ENCODE results near the gene FASTKD3. TPM values are rescaled to one million over a fixed set of nuclear protein-coding genes. Genes with fewer than 3 reads are reported as not detected.

FASTKD3 gene
- total RNA-seq, 1 donor from 2014 or later: 9.4 TPM

DNA sequence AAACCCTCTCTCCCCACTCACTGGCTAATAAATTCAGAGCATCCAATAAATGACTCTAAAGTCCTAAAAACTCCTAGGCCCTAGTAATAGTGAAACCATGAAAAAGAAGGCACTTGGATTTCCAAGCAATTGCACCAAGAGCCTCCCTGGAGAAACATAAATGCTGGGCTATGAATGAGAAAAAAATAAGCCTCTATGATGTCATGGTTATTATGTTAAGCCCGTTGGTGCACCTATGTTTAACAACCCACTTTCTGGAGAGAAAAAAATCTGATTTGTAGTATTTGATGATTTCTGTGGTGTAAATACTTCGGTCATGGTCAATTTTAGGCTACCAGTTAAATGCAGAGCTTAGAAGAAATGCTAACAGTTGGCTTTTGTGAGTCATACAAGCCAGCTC lies 26.3 kb downstream of the FASTKD3 start:
- TF ChIP-seq, protein P1, sequence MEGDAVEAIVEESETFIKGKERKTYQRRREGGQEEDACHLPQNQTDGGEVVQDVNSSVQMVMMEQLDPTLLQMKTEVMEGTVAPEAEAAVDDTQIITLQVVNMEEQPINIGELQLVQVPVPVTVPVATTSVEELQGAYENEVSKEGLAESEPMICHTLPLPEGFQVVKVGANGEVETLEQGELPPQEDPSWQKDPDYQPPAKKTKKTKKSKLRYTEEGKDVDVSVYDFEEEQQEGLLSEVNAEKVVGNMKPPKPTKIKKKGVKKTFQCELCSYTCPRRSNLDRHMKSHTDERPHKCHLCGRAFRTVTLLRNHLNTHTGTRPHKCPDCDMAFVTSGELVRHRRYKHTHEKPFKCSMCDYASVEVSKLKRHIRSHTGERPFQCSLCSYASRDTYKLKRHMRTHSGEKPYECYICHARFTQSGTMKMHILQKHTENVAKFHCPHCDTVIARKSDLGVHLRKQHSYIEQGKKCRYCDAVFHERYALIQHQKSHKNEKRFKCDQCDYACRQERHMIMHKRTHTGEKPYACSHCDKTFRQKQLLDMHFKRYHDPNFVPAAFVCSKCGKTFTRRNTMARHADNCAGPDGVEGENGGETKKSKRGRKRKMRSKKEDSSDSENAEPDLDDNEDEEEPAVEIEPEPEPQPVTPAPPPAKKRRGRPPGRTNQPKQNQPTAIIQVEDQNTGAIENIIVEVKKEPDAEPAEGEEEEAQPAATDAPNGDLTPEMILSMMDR (IDR thresholded peaks at IDR 0.05): no peak
- Histone ChIP-seq H3K4me1 (no peaks in the 10 kb centered on the region), H3K9me3 (no peaks in the 10 kb centered on the region), H3K27ac (no peak overlapping the region), H3K27me3 (ENCODE audit: low read depth) (peaks cover 6% of the 10 kb centered on the region), H3K4me3 (no peak overlapping the region), H3K36me3 (no peaks in the 10 kb centered on the region)
- intact Hi-C loops (cut with DNase I): no loop called here
- DNase-seq (no peak), ATAC-seq (no peak)

- Histone ChIP-seq H3K27me3 (ENCODE audit: low read depth) (no peaks in the 10 kb centered on the region), H3K9me3 (no peaks in the 10 kb centered on the region), H3K4me3 (no peak overlapping the region), H3K36me3 (no peaks in the 10 kb centered on the region), H3K27ac (no peak overlapping the region), H3K4me1 (no peaks in the 10 kb centered on the region)
- DNase-seq: no peak
- intact Hi-C loops (cut with DNase I): no loop called here
- no peak for ATAC-seq
- TF ChIP-seq, protein P1 (IDR thresholded peaks at IDR 0.05): no peak
Measured at GRCh38 chr5:7837403-7837802, 31.4 kb downstream of the FASTKD3 start.

DNA sequence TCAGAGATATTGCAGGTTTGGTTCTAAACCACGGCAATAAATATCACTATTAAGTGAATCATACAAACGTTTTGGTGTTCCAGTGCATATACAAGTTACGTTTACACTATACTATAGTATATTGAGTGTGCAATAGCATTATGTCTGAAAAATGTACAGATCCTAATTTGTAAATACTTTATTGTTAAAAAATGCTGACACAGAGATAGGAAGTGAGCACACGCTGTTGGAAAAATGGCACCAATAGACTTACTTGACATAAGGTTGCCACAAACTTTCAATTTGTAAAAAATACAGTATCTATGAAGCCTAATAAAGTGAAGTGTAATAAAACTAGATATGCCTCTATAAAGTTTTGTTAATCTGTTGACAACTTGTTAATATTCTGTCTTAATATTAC lies 33.8 kb downstream of the FASTKD3 start:
- H3K27me3 ChIP-seq (ENCODE audit: low read depth): no peaks in the 10 kb centered on the region
- no peaks in the 10 kb centered on the region for H3K36me3 ChIP-seq
- no peaks in the 10 kb centered on the region for H3K4me1 ChIP-seq
- no peak overlapping the region for H3K27ac ChIP-seq
- H3K9me3 ChIP-seq: no peaks in the 10 kb centered on the region
- intact Hi-C loops (cut with DNase I): no loop called here
- TF ChIP-seq, protein P1 (IDR thresholded peaks at IDR 0.05): no peak
- DNase-seq (no peak), ATAC-seq (no peak)
- no peak overlapping the region for H3K4me3 ChIP-seq

GRCh38 chr5:7828269-7828668 lies 40.6 kb downstream of the FASTKD3 start:
- Histone ChIP-seq H3K27me3 (ENCODE audit: low read depth) (no peaks in the 10 kb centered on the region), H3K27ac (no peak overlapping the region), H3K36me3 (no peaks in the 10 kb centered on the region), H3K4me3 (no peak overlapping the region), H3K4me1 (no peaks in the 10 kb centered on the region), H3K9me3 (no peaks in the 10 kb centered on the region)
- ATAC-seq (peak; percentile 76 to 87), DNase-seq (no peak)
- intact Hi-C loops (cut with DNase I): no loop called here
- TF ChIP-seq, protein P1 (IDR thresholded peaks at IDR 0.05): no peak

GRCh38 chr5:7827610-7828009 lies 41.2 kb downstream of the FASTKD3 start:
- TF ChIP-seq, protein P1 (IDR thresholded peaks at IDR 0.05): no peak
- Histone ChIP-seq H3K4me1 (no peaks in the 10 kb centered on the region), H3K27ac (no peak overlapping the region), H3K4me3 (no peak overlapping the region), H3K27me3 (ENCODE audit: low read depth) (no peaks in the 10 kb centered on the region), H3K9me3 (no peaks in the 10 kb centered on the region), H3K36me3 (no peaks in the 10 kb centered on the region)
- DNase-seq: no peak
- no peak for ATAC-seq
- intact Hi-C loops (cut with DNase I): no loop called here

DNA sequence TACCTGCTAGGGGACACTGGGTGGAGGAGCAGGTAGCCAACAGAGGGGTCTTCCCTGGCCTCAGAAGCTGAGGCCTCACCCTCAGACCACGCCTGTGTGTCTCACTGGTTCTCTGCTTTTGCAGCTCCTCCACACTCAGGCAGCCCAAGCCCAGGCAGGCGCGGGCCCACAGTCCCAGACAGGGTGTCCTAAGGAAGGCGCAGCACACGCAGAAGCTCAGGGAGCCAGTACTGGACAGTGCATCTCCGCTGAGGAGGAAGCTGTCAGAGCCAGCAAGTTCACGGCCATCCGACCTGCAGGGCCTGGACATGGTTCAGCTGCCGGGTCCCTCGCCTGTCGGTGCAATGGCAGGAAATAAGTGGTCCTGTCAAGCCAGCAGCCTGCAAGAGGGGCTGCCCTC lies 43.2 kb downstream of the FASTKD3 start:
- Histone ChIP-seq H3K27ac (no peak overlapping the region), H3K4me1 (no peaks in the 10 kb centered on the region)

More for the DNA sequence above, 43.2 kb downstream of the FASTKD3 start:
- Histone ChIP-seq H3K9me3 (no peaks in the 10 kb centered on the region), H3K27me3 (ENCODE audit: low read depth) (no peaks in the 10 kb centered on the region), H3K36me3 (no peaks in the 10 kb centered on the region), H3K4me3 (no peak overlapping the region)
- TF ChIP-seq, protein P1 (IDR thresholded peaks at IDR 0.05): no peak
- DNase-seq: no peak
- intact Hi-C loops (cut with DNase I): no loop called here
- peak in 1 of 2 donors; percentile 12 for ATAC-seq

All from lower lobe of right lung (tissue), 2 donors.